Measurements from ENCODE around the gene SOCS3. TPM values are rescaled to one million over a fixed set of nuclear protein-coding genes. Genes with fewer than 3 reads are reported as not detected.
"Not testable (repeated sequence)": the region's sequence is repeated elsewhere in the genome, so short reads cannot be mapped to it uniquely, and the experiment has no call there.

Gene SOCS3
- total and polyA plus RNA-seq, 7 donors: 10.3 to 499 (median 45.7) TPM

- TF ChIP-seq POLR2A (IDR thresholded peaks at IDR 0.05) (no peak), POLR2AphosphoS5 (IDR thresholded peaks at IDR 0.05) (peak in 1 of 4 donors; percentile 44), EP300 (IDR thresholded peaks at IDR 0.05) (peak in 1 of 4 donors; percentile 47)
- WGBS, 2 donors: 72 to 85% methylated on average over 19 of the region's 19 CpGs
- no peaks in the 10 kb centered on the region for H3K27me3 ChIP-seq
- peaks cover 0 to 15% (median 12%) of the 10 kb centered on the region in 4 donors for H3K4me1 ChIP-seq
- no peaks in the 10 kb centered on the region for H3K9me3 ChIP-seq
- no peak overlapping the region for H3K4me3 ChIP-seq
- DNase-seq: peak; percentile 74
- intact Hi-C loops (cut with DNase I): no loop called here
- H3K27ac ChIP-seq: no peak overlapping the region
- no peaks in the 10 kb centered on the region for H3K36me3 ChIP-seq
These were observed 22.4 kb downstream of the SOCS3 start for GRCh38 chr17:78337244-78338109.

GRCh38 chr17:78335209-78335608 lies 24.7 kb downstream of the SOCS3 start:
- TF ChIP-seq EP300 (IDR thresholded peaks at IDR 0.05) (no peak), CTCF (IDR thresholded peaks at IDR 0.05) (no peak), POLR2AphosphoS5 (IDR thresholded peaks at IDR 0.05) (no peak), POLR2A (IDR thresholded peaks at IDR 0.05) (no peak)
- Histone ChIP-seq H3K27me3 (no peaks in the 10 kb centered on the region), H3K4me3 (no peak overlapping the region), H3K4me1 (peaks cover 0 to 8% (median 3%) of the 10 kb centered on the region in 4 donors), H3K27ac (no peak overlapping the region), H3K36me3 (no peaks in the 10 kb centered on the region), H3K9me3 (no peaks in the 10 kb centered on the region)
- intact Hi-C loops (cut with DNase I): no loop called here
- 85 to 91% methylated on average over 11 of the region's 11 CpGs for WGBS, 2 donors
- no peak for DNase-seq

GRCh38 chr17:78332991-78333390 lies 26.9 kb downstream of the SOCS3 start:
- Histone ChIP-seq H3K27me3 (no peaks in the 10 kb centered on the region), H3K27ac (no peak overlapping the region), H3K9me3 (no peaks in the 10 kb centered on the region), H3K4me1 (peaks cover 0 to 13% (median 3%) of the 10 kb centered on the region in 4 donors), H3K36me3 (no peaks in the 10 kb centered on the region), H3K4me3 (no peak overlapping the region)
- 66 to 76% methylated on average over 4 of the region's 4 CpGs for WGBS, 2 donors
- intact Hi-C loops (cut with DNase I): no loop called here
- no peak for DNase-seq
- no peak for TF ChIP-seq CTCF (IDR thresholded peaks at IDR 0.05)
- no peak for TF ChIP-seq POLR2A (IDR thresholded peaks at IDR 0.05)
- no peak for TF ChIP-seq EP300 (IDR thresholded peaks at IDR 0.05)
- no peak for TF ChIP-seq POLR2AphosphoS5 (IDR thresholded peaks at IDR 0.05)

- H3K4me1 ChIP-seq: peaks cover 0 to 13% (median 3%) of the 10 kb centered on the region in 4 donors
- WGBS, 2 donors: 85 to 88% methylated on average over 12 of the region's 12 CpGs
- H3K36me3 ChIP-seq; H3K4me3 ChIP-seq; intact Hi-C loops (cut with DNase I); H3K9me3 ChIP-seq; H3K27me3 ChIP-seq; DNase-seq: not testable (repeated sequence)
- peak overlapping the region in 2 of 4 donors; percentile 43 to 62 for H3K27ac ChIP-seq
These were observed 28.5 kb downstream of the SOCS3 start for GRCh38 chr17:78331355-78331754.

GRCh38 chr17:78330570-78331224 lies 29.2 kb downstream of the SOCS3 start:
- Histone ChIP-seq H3K4me1 (peaks cover 0 to 13% (median 4%) of the 10 kb centered on the region in 4 donors), H3K27me3 (no peaks in the 10 kb centered on the region), H3K36me3 (no peaks in the 10 kb centered on the region), H3K9me3 (no peaks in the 10 kb centered on the region), H3K27ac (peak overlapping the region in 3 of 4 donors; percentile 19 to 62 (median 43)), H3K4me3 (no peak overlapping the region)
- intact Hi-C loops (cut with DNase I): no loop called here
- 32 to 73% methylated on average over 13 of the region's 13 CpGs for WGBS, 2 donors
- TF ChIP-seq POLR2A (IDR thresholded peaks at IDR 0.05): no peak
- TF ChIP-seq CTCF (IDR thresholded peaks at IDR 0.05): no peak
- TF ChIP-seq EP300 (IDR thresholded peaks at IDR 0.05): no peak
- TF ChIP-seq POLR2AphosphoS5 (IDR thresholded peaks at IDR 0.05): peak in 1 of 4 donors; percentile 33
- DNase-seq: no peak

Data from sigmoid colon (tissue), 7 donors.